ENCODE data around the gene THSD7A.

DNA sequence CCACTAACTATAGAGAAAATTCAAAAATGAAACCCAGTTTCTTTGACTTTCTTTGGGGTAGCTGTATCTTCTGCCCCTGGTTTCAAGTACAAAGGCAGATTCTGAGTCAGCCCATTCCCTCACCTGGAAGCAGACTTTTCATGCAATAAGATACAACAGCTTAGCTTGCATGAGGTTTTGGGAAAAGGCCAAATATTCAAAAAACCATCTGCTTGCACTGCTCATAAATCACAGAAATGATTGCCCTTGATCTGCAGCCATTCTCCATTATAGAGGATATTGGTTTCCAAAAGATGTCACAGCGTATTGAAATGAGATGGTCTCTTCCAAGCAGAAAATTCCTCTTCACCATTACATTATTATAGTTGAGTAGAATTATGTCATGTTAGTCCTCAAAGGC, 504.4 kb downstream of the THSD7A start:
- TF ChIP-seq, protein P1, sequence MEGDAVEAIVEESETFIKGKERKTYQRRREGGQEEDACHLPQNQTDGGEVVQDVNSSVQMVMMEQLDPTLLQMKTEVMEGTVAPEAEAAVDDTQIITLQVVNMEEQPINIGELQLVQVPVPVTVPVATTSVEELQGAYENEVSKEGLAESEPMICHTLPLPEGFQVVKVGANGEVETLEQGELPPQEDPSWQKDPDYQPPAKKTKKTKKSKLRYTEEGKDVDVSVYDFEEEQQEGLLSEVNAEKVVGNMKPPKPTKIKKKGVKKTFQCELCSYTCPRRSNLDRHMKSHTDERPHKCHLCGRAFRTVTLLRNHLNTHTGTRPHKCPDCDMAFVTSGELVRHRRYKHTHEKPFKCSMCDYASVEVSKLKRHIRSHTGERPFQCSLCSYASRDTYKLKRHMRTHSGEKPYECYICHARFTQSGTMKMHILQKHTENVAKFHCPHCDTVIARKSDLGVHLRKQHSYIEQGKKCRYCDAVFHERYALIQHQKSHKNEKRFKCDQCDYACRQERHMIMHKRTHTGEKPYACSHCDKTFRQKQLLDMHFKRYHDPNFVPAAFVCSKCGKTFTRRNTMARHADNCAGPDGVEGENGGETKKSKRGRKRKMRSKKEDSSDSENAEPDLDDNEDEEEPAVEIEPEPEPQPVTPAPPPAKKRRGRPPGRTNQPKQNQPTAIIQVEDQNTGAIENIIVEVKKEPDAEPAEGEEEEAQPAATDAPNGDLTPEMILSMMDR (conservative IDR thresholded peaks at IDR 0.05): no peak
- no peak for TF ChIP-seq ZFX (IDR thresholded peaks at IDR 0.05)

All from C4-2B (cell line).